ENCODE measurements around the gene PKNOX1. TPM values are rescaled to one million over a fixed set of nuclear protein-coding genes. Genes with fewer than 3 reads are reported as not detected.

PKNOX1 gene
- total RNA-seq, 1 donor from 2014 or later = 9.8 TPM

DNA sequence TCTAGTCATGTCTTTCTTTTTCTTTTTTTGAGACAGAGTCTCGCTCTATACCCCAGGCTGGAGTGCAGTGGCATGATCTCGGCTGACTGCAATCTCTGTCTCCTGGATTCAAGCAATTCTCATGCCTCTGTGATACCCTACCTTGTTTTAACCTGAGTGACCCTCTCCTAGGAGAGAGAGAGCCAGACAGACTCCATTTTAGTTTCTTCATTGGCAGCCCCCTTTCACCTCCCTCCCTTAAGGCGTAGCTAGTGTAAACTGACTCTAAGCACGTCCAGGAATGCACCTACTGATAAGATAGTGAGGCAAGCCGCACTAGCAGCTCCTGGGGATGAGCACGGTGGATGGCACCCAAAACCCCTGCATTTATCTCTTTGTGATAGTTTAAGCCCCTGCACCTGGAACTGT lies 5.2 kb upstream of the PKNOX1 start:
- TF ChIP-seq, protein P1, sequence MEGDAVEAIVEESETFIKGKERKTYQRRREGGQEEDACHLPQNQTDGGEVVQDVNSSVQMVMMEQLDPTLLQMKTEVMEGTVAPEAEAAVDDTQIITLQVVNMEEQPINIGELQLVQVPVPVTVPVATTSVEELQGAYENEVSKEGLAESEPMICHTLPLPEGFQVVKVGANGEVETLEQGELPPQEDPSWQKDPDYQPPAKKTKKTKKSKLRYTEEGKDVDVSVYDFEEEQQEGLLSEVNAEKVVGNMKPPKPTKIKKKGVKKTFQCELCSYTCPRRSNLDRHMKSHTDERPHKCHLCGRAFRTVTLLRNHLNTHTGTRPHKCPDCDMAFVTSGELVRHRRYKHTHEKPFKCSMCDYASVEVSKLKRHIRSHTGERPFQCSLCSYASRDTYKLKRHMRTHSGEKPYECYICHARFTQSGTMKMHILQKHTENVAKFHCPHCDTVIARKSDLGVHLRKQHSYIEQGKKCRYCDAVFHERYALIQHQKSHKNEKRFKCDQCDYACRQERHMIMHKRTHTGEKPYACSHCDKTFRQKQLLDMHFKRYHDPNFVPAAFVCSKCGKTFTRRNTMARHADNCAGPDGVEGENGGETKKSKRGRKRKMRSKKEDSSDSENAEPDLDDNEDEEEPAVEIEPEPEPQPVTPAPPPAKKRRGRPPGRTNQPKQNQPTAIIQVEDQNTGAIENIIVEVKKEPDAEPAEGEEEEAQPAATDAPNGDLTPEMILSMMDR (IDR thresholded peaks at IDR 0.05) = no peak
- TF ChIP-seq POLR2AphosphoS5 (IDR thresholded peaks at IDR 0.05; ENCODE audit: insufficient read depth in 1 of 2, low read depth in 1 of 2) (no peak), POLR2A (IDR thresholded peaks at IDR 0.05) (no peak)

DNA sequence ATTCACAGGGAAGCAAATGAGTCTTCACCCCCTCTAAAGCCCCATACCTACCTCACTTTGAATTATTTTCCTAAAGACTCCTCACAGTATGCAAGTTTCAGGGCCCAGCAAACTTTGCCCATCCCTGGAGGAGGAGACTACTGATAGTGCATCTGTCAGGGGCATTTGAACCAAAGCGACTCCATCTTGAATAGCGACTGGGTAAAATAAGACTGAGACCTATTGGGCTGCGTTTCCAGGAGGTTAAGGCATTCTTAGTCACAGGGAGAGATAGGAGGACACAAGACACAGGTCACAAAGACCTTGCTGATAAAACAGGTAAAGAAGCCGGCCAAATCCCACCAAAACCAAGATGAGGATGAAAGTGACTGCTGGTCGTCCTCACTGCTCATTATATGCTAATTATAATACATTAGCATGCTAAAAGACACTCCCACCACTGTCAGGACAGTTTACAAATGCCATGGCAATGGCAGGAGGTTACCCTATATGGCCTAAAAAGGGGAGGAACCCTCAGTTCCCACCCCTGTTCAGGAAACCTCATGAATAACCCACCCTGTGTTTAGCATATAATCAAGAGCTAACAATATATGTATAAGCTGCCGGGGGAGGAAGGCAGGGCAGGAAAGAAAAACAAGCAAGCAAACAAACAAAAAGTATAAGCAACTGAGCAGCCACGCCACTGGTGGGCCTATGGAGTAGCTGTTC lies 3.3 kb upstream of the PKNOX1 start:
- intact Hi-C loops (cut with DNase I) = no loop called here
- Histone ChIP-seq H3K4me1 (peaks cover 14% of the 10 kb centered on the region), H3K36me3 (no peaks in the 10 kb centered on the region), H3K4me3 (no peak overlapping the region), H3K27ac (no peak overlapping the region), H3K27me3 (no peaks in the 10 kb centered on the region), H3K9me3 (no peaks in the 10 kb centered on the region)
- no peak for DNase-seq (ENCODE audit: extremely low spot score in 2 of 2)
- TF ChIP-seq, protein P1 (IDR thresholded peaks at IDR 0.05) = no peak

More for the DNA sequence above, 5.2 kb upstream of the PKNOX1 start:
- DNase-seq (ENCODE audit: extremely low spot score in 2 of 2) = no peak
- H3K9me3 ChIP-seq = no peaks in the 10 kb centered on the region
- H3K36me3 ChIP-seq = no peaks in the 10 kb centered on the region
- intact Hi-C loops (cut with DNase I) = no loop called here
- H3K27ac ChIP-seq = no peak overlapping the region
- H3K27me3 ChIP-seq = no peaks in the 10 kb centered on the region
- H3K4me1 ChIP-seq = peaks cover 8% of the 10 kb centered on the region
- H3K4me3 ChIP-seq = no peak overlapping the region

DNA sequence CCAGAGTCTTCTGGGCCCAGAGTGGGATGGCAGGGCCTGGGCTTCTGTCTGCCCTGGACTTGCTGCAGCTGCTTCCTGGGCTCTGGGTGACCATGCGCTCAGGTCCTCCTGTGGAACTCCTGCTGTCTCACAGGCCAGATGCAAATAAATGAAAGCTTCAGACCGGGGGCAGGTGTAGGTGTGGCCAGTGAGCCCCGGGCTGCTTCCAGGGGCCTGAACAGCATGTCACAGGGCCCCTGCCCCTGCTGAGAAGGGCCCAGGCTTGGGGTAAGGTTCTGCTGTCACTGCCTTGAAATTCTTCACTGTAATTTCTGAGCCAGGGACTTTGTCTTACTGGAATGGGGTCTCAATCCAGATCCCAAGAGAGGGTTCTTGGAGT lies 2.5 kb upstream of the PKNOX1 start:
- Histone ChIP-seq H3K9me3 (no peaks in the 10 kb centered on the region), H3K4me3 (no peak overlapping the region), H3K36me3 (no peaks in the 10 kb centered on the region), H3K27me3 (no peaks in the 10 kb centered on the region), H3K4me1 (peaks cover 22% of the 10 kb centered on the region), H3K27ac (no peak overlapping the region)
- no peak for DNase-seq (ENCODE audit: extremely low spot score in 2 of 2)
- TF ChIP-seq POLR2AphosphoS5 (IDR thresholded peaks at IDR 0.05; ENCODE audit: insufficient read depth in 1 of 2, low read depth in 1 of 2) = no peak
- TF ChIP-seq, protein P1 (IDR thresholded peaks at IDR 0.05) = no peak
- no peak for TF ChIP-seq POLR2A (IDR thresholded peaks at IDR 0.05)
- intact Hi-C loops (cut with DNase I) = no loop called here

DNA sequence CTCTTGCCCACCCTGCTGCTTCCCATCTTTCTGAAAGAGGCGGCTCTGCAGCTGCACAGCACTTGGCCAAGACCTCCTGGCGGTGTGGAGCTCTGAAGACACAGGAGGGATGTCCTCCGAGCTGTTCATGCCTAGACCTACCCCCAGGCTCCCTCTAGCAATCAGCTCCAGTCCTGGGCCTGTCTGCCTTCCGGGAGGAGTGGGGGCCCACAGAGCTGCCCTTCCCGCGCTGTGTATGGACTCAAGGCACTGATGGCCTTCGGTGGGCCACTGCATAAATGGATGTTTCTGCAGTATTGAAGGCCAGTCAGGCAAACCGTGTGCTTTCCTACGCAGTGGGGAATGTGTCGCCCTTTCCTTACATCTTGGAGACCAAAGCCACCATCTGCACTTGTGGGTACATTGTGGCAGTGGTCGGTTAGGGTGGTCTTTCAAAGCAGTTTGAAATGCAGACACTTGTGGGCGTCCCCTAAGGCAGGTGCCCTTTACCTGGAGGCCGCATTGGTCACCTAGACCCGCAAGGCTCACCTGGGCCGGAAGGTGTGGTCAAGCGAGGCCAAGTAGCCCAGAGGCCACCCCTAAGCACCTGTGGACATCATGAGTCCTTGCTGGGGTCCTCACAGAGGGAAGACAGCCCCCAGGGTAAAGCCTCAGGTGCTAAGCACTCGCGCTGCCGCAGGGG lies 912 bp upstream of the PKNOX1 start:
- H3K4me3 ChIP-seq = peak overlapping the region; percentile 59 to 97
- no peaks in the 10 kb centered on the region for H3K27me3 ChIP-seq
- intact Hi-C loops (cut with DNase I) = no loop called here
- peak in 1 of 2 donors; percentile 91 for DNase-seq (ENCODE audit: extremely low spot score in 2 of 2)
- no peaks in the 10 kb centered on the region for H3K9me3 ChIP-seq
- peak overlapping the region; percentile 91 for H3K27ac ChIP-seq
- TF ChIP-seq, protein P1 (IDR thresholded peaks at IDR 0.05) = no peak
- TF ChIP-seq POLR2AphosphoS5 (IDR thresholded peaks at IDR 0.05; ENCODE audit: insufficient read depth in 1 of 2, low read depth in 1 of 2) (no peak), POLR2A (IDR thresholded peaks at IDR 0.05) (no peak)
- H3K4me1 ChIP-seq = peaks cover 25% of the 10 kb centered on the region
- H3K36me3 ChIP-seq = no peaks in the 10 kb centered on the region

Measured in vagina (tissue), 2 donors.